ENCODE measurements around the gene ZNF117.
"Not testable (repeated sequence)": the region's sequence is repeated elsewhere in the genome, so short reads cannot be mapped to it uniquely, and the experiment has no call there.

The ZNF117 gene

DNA sequence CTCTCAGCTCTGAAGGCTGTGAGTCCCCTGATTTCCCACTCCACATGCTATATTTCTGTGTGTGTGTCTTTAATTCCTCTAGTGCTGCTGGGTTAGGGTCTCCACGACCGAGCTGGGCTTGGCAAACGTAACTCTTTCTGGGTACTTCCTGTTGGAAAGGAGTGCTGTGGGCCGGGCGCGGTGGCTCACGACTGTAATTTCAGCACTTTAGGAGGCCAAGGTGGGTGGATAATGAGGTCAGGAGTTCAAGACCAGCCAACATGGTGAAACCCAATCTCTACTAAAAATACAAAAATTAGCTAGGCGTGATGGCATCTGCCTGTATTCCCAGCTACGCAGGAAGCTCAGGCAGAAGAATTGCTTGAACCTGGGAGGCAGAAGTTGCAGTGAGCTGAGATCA lies 40.2 kb downstream of the ZNF117 start:
- not testable (repeated sequence) for H3K4me3 Mint-ChIP-seq; H3K4me1 Mint-ChIP-seq (ENCODE audit: low read depth); H3K36me3 Mint-ChIP-seq; H3K9me3 Mint-ChIP-seq (ENCODE audit: low read depth); H3K27ac Mint-ChIP-seq
- H3K27me3 Mint-ChIP-seq = peaks cover 29% of the 10 kb centered on the region

DNA sequence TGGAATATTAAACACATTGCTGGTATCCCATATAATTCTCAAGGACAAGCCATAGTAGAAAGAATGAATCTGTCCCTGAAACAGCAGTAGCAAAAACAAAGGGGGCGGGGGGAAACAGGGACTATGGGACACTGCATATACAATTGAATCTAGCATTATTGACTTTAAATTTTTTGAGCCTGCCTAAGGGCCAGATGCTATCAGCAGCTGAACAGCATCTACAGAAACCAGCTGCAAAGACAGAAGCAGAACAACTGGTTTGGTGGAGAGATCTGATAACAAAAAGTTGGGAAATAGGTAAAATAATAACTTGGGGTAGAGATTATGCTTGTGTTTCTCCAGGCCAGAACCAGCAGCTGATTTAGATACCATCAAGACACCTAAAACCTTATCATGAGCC lies 42.1 kb downstream of the ZNF117 start:
- H3K9me3 Mint-ChIP-seq (ENCODE audit: low read depth); H3K4me1 Mint-ChIP-seq (ENCODE audit: low read depth); H3K36me3 Mint-ChIP-seq; H3K27ac Mint-ChIP-seq; H3K4me3 Mint-ChIP-seq: not testable (repeated sequence)
- peaks cover 34% of the 10 kb centered on the region for H3K27me3 Mint-ChIP-seq

DNA sequence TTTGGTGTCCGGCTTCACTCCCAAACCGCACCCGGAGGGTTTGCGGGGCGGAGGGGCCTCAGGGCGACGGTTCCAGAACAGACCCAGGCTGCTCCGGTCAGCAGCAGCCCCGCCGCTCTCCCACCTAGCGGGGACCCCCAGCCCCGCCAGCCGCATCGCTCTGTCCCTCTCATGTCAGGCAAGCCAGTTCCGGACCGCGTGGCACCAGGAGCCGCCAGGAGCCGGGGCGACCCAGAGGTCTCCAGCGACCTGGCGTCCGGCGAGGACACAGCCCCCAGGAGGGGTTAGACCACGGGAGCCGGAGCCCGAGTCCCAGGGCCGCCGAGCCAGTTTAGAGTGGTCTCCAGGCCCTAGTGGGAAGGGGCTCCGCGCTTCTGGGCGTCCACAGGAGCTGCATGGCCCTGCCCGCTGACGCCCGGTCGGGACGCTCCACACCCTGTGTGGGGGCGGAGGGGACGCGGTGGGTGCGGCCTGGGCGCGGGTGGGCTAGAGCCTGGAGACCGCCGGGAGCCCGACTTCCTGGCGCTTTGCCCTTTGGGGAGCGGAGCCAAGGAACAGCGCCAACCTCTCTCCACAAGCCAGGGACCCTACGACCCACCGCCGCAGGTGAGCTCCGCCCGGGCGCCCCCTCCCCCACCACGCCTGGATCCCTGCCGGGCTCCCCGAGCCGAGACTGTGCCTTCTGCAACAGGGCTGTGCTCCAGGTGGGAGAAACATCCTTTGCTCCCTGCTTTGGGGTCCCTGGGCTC lies 43.4 kb downstream of the ZNF117 start:
- H3K27me3 Mint-ChIP-seq = peaks cover 34% of the 10 kb centered on the region
- peak overlapping the region; percentile 40 for H3K4me3 Mint-ChIP-seq
- H3K27ac Mint-ChIP-seq = no peak overlapping the region
- H3K9me3 Mint-ChIP-seq (ENCODE audit: low read depth) = no peaks in the 10 kb centered on the region
- H3K4me1 Mint-ChIP-seq (ENCODE audit: low read depth) = peaks cover 3% of the 10 kb centered on the region
- H3K36me3 Mint-ChIP-seq = no peaks in the 10 kb centered on the region

DNA sequence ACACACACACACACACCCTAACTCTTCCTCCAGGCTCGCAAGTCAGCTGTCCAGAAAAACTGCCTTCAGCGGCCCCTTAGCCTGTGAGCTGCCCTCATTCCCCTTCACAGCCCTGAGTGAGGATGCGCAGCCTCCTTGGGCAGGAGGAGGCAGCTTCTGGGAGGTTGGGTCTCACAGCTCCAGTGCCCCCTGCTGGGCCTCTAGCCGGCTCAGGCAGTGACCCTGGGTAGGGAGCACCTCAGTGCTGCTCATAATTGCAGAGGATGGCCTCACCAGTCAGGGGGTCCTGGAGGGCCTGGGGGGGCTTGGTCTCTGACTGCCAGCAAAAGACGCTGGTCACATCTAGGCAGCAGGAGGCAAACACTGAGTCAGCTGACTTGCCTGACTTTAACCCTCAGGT lies 44.1 kb downstream of the ZNF117 start:
- no peaks in the 10 kb centered on the region for H3K9me3 Mint-ChIP-seq (ENCODE audit: low read depth)
- H3K36me3 Mint-ChIP-seq = no peaks in the 10 kb centered on the region
- H3K27ac Mint-ChIP-seq = no peak overlapping the region

DNA sequence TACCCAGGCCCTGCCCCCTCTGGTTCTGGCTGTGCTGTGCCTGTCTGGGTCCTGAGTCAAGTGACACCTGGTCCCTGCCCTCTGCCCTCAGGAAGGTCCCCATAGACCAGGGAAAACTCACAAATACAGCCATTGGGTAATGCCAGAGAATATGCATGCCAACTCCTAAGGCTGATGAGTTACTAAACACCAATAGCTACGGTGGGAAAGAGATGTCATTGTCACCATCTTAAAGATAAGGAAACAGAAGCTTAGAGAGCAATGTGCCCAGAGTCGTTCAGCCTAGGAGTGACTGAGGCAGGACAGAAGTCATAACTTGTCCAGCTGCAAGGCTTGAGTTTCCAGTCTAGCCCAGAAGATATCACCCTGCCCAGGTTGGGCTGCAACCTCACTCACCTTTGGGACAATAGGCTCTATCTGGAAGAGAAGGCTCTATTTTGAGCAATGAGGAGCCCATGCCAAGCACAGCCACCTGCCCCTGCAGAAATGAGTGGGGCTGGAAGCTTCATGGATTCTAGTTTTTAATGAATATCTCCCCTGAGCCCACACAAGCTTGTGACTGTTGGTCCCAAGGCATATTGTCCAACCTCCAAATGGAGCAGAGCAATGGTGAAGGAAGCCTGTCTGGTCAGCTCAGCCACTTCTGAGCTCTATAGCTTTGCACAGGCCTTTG lies 45.2 kb downstream of the ZNF117 start:
- Mint-ChIP-seq H3K27me3 (peaks cover 32% of the 10 kb centered on the region), H3K4me3 (no peak overlapping the region), H3K36me3 (no peaks in the 10 kb centered on the region), H3K9me3 (ENCODE audit: low read depth) (no peaks in the 10 kb centered on the region), H3K4me1 (ENCODE audit: low read depth) (peaks cover 3% of the 10 kb centered on the region), H3K27ac (no peak overlapping the region)

More for the DNA sequence above, 44.1 kb downstream of the ZNF117 start:
- Mint-ChIP-seq H3K27me3 (peaks cover 34% of the 10 kb centered on the region), H3K4me3 (no peak overlapping the region), H3K4me1 (ENCODE audit: low read depth) (peaks cover 3% of the 10 kb centered on the region)

DNA sequence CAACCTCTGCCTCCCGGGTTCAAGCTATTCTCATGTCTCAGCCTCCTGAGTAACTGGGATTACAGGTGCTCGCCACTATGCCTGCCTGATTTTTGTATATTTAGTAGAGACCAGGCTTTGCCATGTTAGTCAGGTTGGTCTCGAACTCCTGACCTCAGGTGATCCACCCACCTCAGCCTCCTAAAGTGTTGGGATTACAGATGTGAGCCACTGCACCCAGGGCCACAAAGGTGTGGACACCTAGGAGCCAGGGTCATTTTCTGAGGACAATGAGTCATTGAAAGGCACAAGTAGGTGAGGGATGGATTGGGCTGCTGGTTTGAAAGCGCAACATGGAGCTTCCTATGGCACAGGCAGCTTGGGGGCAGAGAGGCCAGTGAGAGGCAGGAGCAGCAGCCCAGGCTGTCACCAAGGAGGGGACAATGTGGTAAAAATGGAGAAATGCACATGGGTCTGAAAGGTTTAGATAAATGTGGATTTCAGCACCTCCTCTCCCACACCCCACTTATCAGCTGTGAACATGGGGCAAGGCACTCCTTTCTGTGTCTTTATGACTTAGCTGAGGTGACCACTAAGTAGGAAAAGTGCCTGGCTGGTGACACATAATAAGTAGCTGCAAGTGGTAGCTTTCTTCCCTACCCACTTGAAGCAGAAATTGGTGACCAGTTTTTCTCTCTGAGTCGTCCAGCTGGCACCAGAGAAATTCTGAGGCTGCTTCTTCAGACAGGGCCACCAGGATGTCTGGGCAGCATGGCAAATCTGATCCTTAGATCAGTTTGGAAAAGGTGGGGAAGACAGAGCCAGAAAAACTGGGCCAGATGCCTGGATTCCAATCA lies 46.0 kb downstream of the ZNF117 start:
- H3K4me1 Mint-ChIP-seq (ENCODE audit: low read depth); H3K27ac Mint-ChIP-seq; H3K9me3 Mint-ChIP-seq (ENCODE audit: low read depth); H3K4me3 Mint-ChIP-seq; H3K36me3 Mint-ChIP-seq: not testable (repeated sequence)
- peaks cover 30% of the 10 kb centered on the region for H3K27me3 Mint-ChIP-seq

DNA sequence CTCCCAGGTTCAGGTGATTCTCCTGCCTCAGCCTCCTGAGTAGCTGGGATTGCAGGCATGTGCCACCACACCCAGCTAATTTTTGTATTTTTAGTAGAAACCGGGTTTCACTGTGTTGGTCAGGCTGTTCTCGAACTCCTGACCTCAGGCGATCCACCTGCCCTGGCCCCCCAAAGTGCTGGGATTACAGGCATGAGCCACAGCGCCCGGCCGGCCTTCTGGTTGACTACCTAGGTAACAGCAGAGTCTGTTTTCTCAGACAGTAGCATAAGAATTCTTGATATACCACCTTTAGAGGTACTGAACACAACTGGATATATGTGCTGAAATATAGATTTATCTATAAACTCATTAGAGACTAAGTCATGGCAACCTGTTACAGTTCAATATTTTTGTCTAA lies 50.8 kb downstream of the ZNF117 start:
- H3K27ac Mint-ChIP-seq; H3K4me1 Mint-ChIP-seq (ENCODE audit: low read depth); H3K27me3 Mint-ChIP-seq; H3K4me3 Mint-ChIP-seq; H3K9me3 Mint-ChIP-seq (ENCODE audit: low read depth): not testable (repeated sequence)
- peaks cover 11% of the 10 kb centered on the region for H3K36me3 Mint-ChIP-seq

DNA sequence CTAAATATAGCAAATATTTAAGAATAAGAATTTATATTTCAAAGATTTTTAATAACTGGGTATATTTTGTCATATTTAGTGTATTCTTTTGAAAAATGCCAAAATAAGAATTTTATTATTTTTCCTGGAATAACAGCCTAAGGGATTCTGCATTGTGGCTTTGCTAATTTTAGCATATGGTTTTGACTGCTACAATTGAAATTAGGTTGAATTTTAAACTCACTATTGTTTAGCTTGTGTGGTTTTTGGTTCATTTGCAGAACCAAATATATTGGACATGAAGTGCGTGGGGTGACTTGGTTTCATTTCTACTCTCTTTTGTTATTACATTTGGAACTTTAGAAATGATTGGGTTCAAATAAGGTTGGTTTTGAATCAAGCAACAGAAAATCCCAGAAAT lies 52.3 kb downstream of the ZNF117 start:
- no peak overlapping the region for H3K4me3 Mint-ChIP-seq
- H3K4me1 Mint-ChIP-seq (ENCODE audit: low read depth) = no peaks in the 10 kb centered on the region
- peaks cover 12% of the 10 kb centered on the region for H3K36me3 Mint-ChIP-seq
- H3K27ac Mint-ChIP-seq = no peak overlapping the region
- H3K27me3 Mint-ChIP-seq = no peaks in the 10 kb centered on the region
- H3K9me3 Mint-ChIP-seq (ENCODE audit: low read depth) = peaks cover 10% of the 10 kb centered on the region

DNA sequence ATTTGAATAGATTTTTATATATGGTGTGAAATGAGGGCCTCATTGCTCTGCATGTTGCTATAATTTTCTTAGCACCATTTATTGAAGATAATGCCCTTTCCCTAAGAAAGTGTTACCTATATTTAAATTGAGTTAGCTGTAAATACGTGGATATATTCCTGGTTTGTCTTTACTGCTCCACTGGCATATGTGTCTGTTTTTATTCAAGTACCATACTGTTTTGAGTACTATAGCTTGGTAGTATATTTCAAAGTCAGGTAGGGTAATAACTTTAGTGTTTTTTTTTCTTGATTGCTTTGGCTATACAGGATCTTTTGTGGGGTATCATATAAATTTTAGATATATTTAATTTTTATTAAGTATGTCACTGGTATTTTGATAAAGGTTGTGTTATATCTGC lies 56.4 kb downstream of the ZNF117 start:
- Mint-ChIP-seq H3K27me3 (no peaks in the 10 kb centered on the region), H3K27ac (no peak overlapping the region), H3K9me3 (ENCODE audit: low read depth) (peaks cover 10% of the 10 kb centered on the region), H3K36me3 (peaks cover 19% of the 10 kb centered on the region), H3K4me1 (ENCODE audit: low read depth) (no peaks in the 10 kb centered on the region), H3K4me3 (no peak overlapping the region)

DNA sequence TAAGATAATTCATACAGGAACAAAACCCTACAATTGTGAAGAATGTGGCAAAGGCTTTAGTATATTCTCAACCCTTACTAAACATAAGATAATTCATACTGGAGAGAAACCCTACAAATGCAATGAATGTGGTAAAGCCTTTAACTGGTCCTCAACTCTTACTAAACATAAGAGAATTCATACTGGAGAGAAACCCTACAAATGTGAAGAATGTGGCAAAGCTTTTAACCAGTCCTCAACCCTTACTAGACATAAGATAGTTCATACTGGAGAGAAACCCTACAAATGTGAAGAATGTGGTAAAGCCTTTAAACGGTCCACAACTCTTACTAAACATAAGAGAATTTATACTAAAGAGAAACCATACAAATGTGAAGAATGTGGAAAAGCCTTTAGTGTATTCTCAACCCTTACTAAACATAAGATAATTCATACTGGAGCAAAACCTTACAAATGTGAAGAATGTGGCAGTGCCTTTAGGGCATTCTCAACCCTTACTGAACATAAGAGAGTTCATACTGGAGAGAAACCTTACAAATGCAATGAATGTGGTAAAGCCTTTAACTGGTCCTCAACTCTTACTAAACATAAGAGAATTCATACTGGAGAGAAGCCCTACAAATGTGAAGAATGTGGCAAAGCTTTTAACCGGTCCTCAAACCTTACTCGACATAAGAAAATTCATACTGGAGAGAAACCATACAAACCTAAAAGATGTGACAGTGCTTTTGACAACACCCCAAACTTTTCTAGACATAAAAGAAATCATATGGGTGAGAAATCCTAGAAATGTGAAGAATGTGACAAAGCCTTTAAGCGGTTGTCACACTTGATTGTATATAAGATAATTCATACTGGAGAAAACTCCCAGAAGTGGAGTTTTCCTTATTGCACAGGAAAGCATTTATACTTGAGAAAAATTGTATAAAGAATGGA lies 62.3 kb downstream of the ZNF117 start:
- Mint-ChIP-seq H3K36me3 (peaks cover 56% of the 10 kb centered on the region), H3K9me3 (ENCODE audit: low read depth) (peaks cover 27% of the 10 kb centered on the region)

More for the DNA sequence above, 62.3 kb downstream of the ZNF117 start:
- not testable (repeated sequence) for H3K4me1 Mint-ChIP-seq (ENCODE audit: low read depth); H3K4me3 Mint-ChIP-seq; H3K27me3 Mint-ChIP-seq; H3K27ac Mint-ChIP-seq
